K562 (cell line): ENCODE data around the gene IL17RC. TPM values are rescaled to one million over a fixed set of nuclear protein-coding genes. Genes with fewer than 3 reads are reported as not detected.

ENCODE experiments used
- AFF4 ChIP-seq: sonication (generic); formaldehyde crosslinking; IDR thresholded peaks from 2 replicates; pipeline ENCODE4 v1.8.0; 2023; ENCODE audit warnings: mild to moderate bottlenecking, missing genetic modification reagents
- CEBPG ChIP-seq, 3 experiments: fragments of 200-800 bp in 1 of 3; sonication (Bioruptor generic) in 1 of 3; sonication (generic) in 1 of 3; formaldehyde crosslinking in 1 of 3; IDR thresholded peaks in 2 of 3; conservative IDR thresholded peaks in 1 of 3; 2 replicates each; pipeline versions ENCODE4 v1.6.1 to v1.8.0; 2016 to 2022; ENCODE audit warnings: missing compliant biosample characterization in 2 of 3, missing genetic modification characterization in 2 of 3, mild to moderate bottlenecking in 1 of 3, missing genetic modification reagents in 1 of 3
- PRDM10 ChIP-seq: fragments of 450-650 bp; IDR thresholded peaks from 2 replicates; pipeline ENCODE4 v1.6.1; 2018; ENCODE audit not compliant: partially characterized antibody
- RCOR1 ChIP-seq, 2 experiments: IDR thresholded peaks; 2 replicates each; pipeline ENCODE4 v1.6.1; 2012; ENCODE audit warnings: low read depth in 2 of 2, low read length in 2 of 2, borderline replicate concordance in 1 of 2, improper control_type of control experiment in 1 of 2
- ZNF121 ChIP-seq: sonication (generic); formaldehyde crosslinking; conservative IDR thresholded peaks from 2 replicates; pipeline ENCODE4 v1.8.0; 2022; ENCODE audit warnings: missing genetic modification reagents
- polyA plus RNA-seq, 8 experiments: library from polyadenylated mRNA; depleted of rRNA in 4 of 8; stranded (reverse) in 5 of 8; unstranded in 3 of 8; fragments of >200 nt; fragmentation: Nextera tagmentation in 2 of 8; fragmentation: Illumina TruSeq in 1 of 8; extraction: Ambion mirVana in 2 of 8; extraction: Trizol in 1 of 8; gene quantifications; 2 replicates each; pipeline versions ENCODE4 v1.2.1 to v1.2.3, GENCODE V29; 2011 to 2014; ENCODE audit warnings: inconsistent platforms in 1 of 8, missing spikeins in 1 of 8
- total RNA-seq, 7 experiments: library from RNA; depleted of rRNA in 6 of 7; stranded (reverse); fragments of >200 nt in 6 of 7; fragmentation: Illumina TruSeq in 2 of 7; extraction: Trizol in 2 of 7; gene quantifications; 2 replicates each; pipeline versions ENCODE4 v1.2.1 to v1.2.3, GENCODE V29; 2011 to 2021; ENCODE audit warnings: low replicate concordance in 1 of 7
- TF ChIP-seq, protein P1 (sequence below), 2 experiments: fragments of 250-450 bp in 1 of 2; fragments of 450-650 bp in 1 of 2; sonication (Bioruptor Pico) in 1 of 2; IDR thresholded peaks; 2 replicates each; pipeline versions ENCODE4 v1.6.1 to v1.8.0; 2016 to 2021; ENCODE audit warnings: mild to moderate bottlenecking in 2 of 2, moderate library complexity in 2 of 2, missing compliant biosample characterization in 1 of 2, missing genetic modification characterization in 1 of 2
- TF ChIP-seq, protein P2 (sequence below): fragments of 250-450 bp; sonication (Bioruptor Pico); IDR thresholded peaks from 2 replicates; pipeline ENCODE4 v1.8.0; 2022; ENCODE audit warnings: inconsistent platforms, mild to moderate bottlenecking, moderate library complexity, borderline replicate concordance
- TF ChIP-seq, protein P3 (sequence below), 2 experiments: fragments of 450-650 bp; IDR thresholded peaks; 2 replicates each; pipeline ENCODE4 v1.6.1; 2016

Gene IL17RC
- total and polyA plus RNA-seq, 9 of the 15 experiments (the other 6 are each of a cell fraction or from before 2014, with no cell fraction given), result 0.15 to 11.4 (median 7.1) TPM; not detected in 1

GRCh38 chr3:9932843-9933560 lies 16.1 kb downstream of the IL17RC start (continued):
- TF ChIP-seq, protein P1, sequence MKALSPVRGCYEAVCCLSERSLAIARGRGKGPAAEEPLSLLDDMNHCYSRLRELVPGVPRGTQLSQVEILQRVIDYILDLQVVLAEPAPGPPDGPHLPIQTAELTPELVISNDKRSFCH (CRISPR knock-in tag; IDR thresholded peaks at IDR 0.05), result no peak
- TF ChIP-seq, protein P1 (tag; IDR thresholded peaks at IDR 0.05), result peak; percentile 74
- TF ChIP-seq AFF4 (peak; percentile 93), ZNF121 (no peak), PRDM10 (peak; percentile 30), CEBPG (CRISPR knock-in tag; IDR thresholded peaks at IDR 0.05) (peak; percentile 39; the same call in 1 of the 2 replicates), CEBPG (tag; conservative IDR thresholded peaks at IDR 0.05 in 1 of 2, IDR thresholded peaks at IDR 0.05 in 1 of 2) (no peak), RCOR1 (IDR thresholded peaks at IDR 0.05; ENCODE audit: borderline replicate concordance in 1 of 2, low read depth in 2 of 2, low read length in 2 of 2) (peak in 1 of 2 experiments; percentile 56; a peak in 2 of 4 replicates)
- TF ChIP-seq, protein P2, sequence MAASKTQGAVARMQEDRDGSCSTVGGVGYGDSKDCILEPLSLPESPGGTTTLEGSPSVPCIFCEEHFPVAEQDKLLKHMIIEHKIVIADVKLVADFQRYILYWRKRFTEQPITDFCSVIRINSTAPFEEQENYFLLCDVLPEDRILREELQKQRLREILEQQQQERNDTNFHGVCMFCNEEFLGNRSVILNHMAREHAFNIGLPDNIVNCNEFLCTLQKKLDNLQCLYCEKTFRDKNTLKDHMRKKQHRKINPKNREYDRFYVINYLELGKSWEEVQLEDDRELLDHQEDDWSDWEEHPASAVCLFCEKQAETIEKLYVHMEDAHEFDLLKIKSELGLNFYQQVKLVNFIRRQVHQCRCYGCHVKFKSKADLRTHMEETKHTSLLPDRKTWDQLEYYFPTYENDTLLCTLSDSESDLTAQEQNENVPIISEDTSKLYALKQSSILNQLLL (CRISPR knock-in tag), result no peak
- TF ChIP-seq, protein P3, sequence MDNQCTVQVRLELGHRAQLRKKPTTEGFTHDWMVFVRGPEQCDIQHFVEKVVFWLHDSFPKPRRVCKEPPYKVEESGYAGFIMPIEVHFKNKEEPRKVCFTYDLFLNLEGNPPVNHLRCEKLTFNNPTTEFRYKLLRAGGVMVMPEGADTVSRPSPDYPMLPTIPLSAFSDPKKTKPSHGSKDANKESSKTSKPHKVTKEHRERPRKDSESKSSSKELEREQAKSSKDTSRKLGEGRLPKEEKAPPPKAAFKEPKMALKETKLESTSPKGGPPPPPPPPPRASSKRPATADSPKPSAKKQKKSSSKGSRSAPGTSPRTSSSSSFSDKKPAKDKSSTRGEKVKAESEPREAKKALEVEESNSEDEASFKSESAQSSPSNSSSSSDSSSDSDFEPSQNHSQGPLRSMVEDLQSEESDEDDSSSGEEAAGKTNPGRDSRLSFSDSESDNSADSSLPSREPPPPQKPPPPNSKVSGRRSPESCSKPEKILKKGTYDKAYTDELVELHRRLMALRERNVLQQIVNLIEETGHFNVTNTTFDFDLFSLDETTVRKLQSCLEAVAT (IDR thresholded peaks at IDR 0.05), result peak in 1 of 2 experiments; percentile 49; a peak in 2 of 4 replicates
